GM18907 (cell line): ENCODE measurements around the gene MED27.
A peak's percentile ranks its signal among the peaks of the same experiment; 100 is the strongest.

Experiments used
- ATAC-seq: cut with Tn5 transposase; IDR thresholded peaks from one replicate; pipeline ENCODE4 v1.9.1; 2021; ENCODE audit warnings: mild to moderate bottlenecking, moderate library complexity; ENCODE audit not compliant: unreplicated experiment

Gene MED27

GRCh38 chr9:132079391-132080091 is at the start of gene MED27:
MED27 (minus strand) TSS chr9:132079867; CDS start chr9:132079844, 23 bp downstream.
- ATAC-seq: peak; percentile 88

GRCh38 chr9:132127888-132128534 is 48.3 kb upstream of the MED27 start:
- no peak for ATAC-seq

GRCh38 chr9:132126680-132127236 is 47.1 kb upstream of the MED27 start:
- no peak for ATAC-seq

GRCh38 chr9:132125944-132126679 is 46.4 kb upstream of the MED27 start:
- ATAC-seq: no peak

GRCh38 chr9:132125361-132125760 is 45.7 kb upstream of the MED27 start:
- no peak for ATAC-seq

- ATAC-seq: no peak
Measured at GRCh38 chr9:132124800-132125199, 45.1 kb upstream of the MED27 start.

GRCh38 chr9:132121021-132121420 is 41.4 kb upstream of the MED27 start:
- ATAC-seq: no peak

GRCh38 chr9:132117694-132118093 is 38.0 kb upstream of the MED27 start:
- no peak for ATAC-seq

GRCh38 chr9:132116583-132116982 is 36.9 kb upstream of the MED27 start:
- no peak for ATAC-seq

GRCh38 chr9:132114102-132114707 is 34.5 kb upstream of the MED27 start:
- ATAC-seq: no peak

- ATAC-seq: no peak
Measured at GRCh38 chr9:132109291-132109690, 29.6 kb upstream of the MED27 start.

- no peak for ATAC-seq
Measured at GRCh38 chr9:132108728-132109127, 29.1 kb upstream of the MED27 start.

- no peak for ATAC-seq
Measured at GRCh38 chr9:132099741-132100407, 20.2 kb upstream of the MED27 start.

- no peak for ATAC-seq
Measured at GRCh38 chr9:132099167-132099566, 19.5 kb upstream of the MED27 start.

- no peak for ATAC-seq
Measured at GRCh38 chr9:132094314-132094791, 14.7 kb upstream of the MED27 start.

GRCh38 chr9:132090771-132091170 is 11.1 kb upstream of the MED27 start:
- ATAC-seq: no peak

GRCh38 chr9:132087438-132088030 is 7.9 kb upstream of the MED27 start:
- no peak for ATAC-seq

- no peak for ATAC-seq
Measured at GRCh38 chr9:132082188-132082587, 2.5 kb upstream of the MED27 start.

- ATAC-seq: peak; percentile 14
Measured at GRCh38 chr9:132078699-132079356, 839 bp downstream of the MED27 start.
